Left kidney (tissue), 2 donors: ENCODE results near the gene CNPY2. TPM values are rescaled to one million over a fixed set of nuclear protein-coding genes. Genes with fewer than 3 reads are reported as not detected.

Source experiments
- DNase-seq: peaks from one replicate; pipeline ENCODE4 v3.0.0-alpha.2; 2013
- polyA plus RNA-seq: library from polyadenylated mRNA; unstranded; fragments of 120-200 nt; gene quantifications from one replicate; pipeline ENCODE4 v1.2.1, GENCODE V29; 2013; ENCODE audit not compliant: insufficient read length

Gene CNPY2
- polyA plus RNA-seq, 1 donor, result 157 TPM

- no peak for DNase-seq
These were observed 54.1 kb downstream of the CNPY2 start for GRCh38 chr12:56261503-56262232.

DNA sequence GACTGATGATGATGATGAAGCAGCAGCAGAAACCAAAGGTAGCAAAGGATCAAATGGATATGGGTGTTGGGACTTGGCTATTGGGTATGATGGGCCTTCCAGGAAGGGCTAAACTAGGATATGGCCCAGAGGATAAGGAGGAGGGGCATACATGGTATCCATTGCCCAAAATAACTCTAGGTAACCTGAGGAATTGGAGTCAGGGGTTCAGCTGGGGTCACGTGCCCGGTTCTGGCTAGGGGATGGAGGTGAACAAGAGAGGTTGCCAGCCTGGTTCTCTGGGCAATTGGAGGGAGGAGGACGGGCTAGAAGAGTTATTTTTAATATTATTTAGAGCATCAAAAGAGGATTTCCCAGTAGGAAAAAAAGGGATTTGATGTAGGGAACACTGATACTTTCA lies 54.9 kb downstream of the CNPY2 start:
- DNase-seq, result no peak

GRCh38 chr12:56260380-56260779 lies 55.4 kb downstream of the CNPY2 start:
- DNase-seq, result no peak

Other genes starting within 250 kb of the CNPY2 start
- 111 TPM for gene ERBB3, start 235.8 kb downstream of the CNPY2 start, polyA plus RNA-seq
- gene PA2G4, start 211.4 kb downstream of the CNPY2 start, polyA plus RNA-seq, result 164 TPM
- 4,270 TPM for gene RPL41, start 199.4 kb downstream of the CNPY2 start, polyA plus RNA-seq
- 5.8 TPM for gene ZC3H10, start 197.7 kb downstream of the CNPY2 start, polyA plus RNA-seq
- 81.2 TPM for gene ESYT1, start 187.7 kb downstream of the CNPY2 start, polyA plus RNA-seq
- gene MYL6B, start 163.4 kb downstream of the CNPY2 start, polyA plus RNA-seq, result 155 TPM
- gene MYL6, start 157.6 kb downstream of the CNPY2 start, polyA plus RNA-seq, result 1,671 TPM
- 160 TPM for gene SMARCC2, start 126.5 kb downstream of the CNPY2 start, polyA plus RNA-seq
- gene RNF41, start 94.1 kb downstream of the CNPY2 start, polyA plus RNA-seq, result 45.4 TPM
- 31.5 TPM for gene NABP2, start 91.6 kb downstream of the CNPY2 start, polyA plus RNA-seq
- 51.0 TPM for gene SLC39A5, start 85.9 kb downstream of the CNPY2 start, polyA plus RNA-seq
- 35.9 TPM for gene ANKRD52, start 57.6 kb downstream of the CNPY2 start, polyA plus RNA-seq
- gene COQ10A, start 49.0 kb downstream of the CNPY2 start, polyA plus RNA-seq, result 23.7 TPM
- gene CS, start 15.7 kb downstream of the CNPY2 start, polyA plus RNA-seq, result 241 TPM
- gene PAN2, start 18.0 kb upstream of the CNPY2 start, polyA plus RNA-seq, result 135 TPM
- 1.2 TPM for gene IL23A, start 22.9 kb upstream of the CNPY2 start, polyA plus RNA-seq
- 153 TPM for gene STAT2, start 44.1 kb upstream of the CNPY2 start, polyA plus RNA-seq
- 0.08 TPM for gene APOF, start 46.9 kb upstream of the CNPY2 start, polyA plus RNA-seq
- 49.1 TPM for gene TIMELESS, start 133.4 kb upstream of the CNPY2 start, polyA plus RNA-seq
- gene MIP, start 138.7 kb upstream of the CNPY2 start, polyA plus RNA-seq, result 0.17 TPM
- gene SPRYD4, start 152.6 kb upstream of the CNPY2 start, polyA plus RNA-seq, result 7.2 TPM
- gene GLS2, start 172.2 kb upstream of the CNPY2 start, polyA plus RNA-seq, result 2.7 TPM
- gene RBMS2, start 205.8 kb upstream of the CNPY2 start, polyA plus RNA-seq, result 36.7 TPM